GM18861 (cell line): Measurements from ENCODE around the gene TTC28.
"Not testable (repeated sequence)": the region's sequence is repeated elsewhere in the genome, so short reads cannot be mapped to it uniquely, and the experiment has no call there.

ENCODE experiments used
- ATAC-seq: cut with Tn5 transposase; IDR thresholded peaks from one replicate; pipeline ENCODE4 v1.9.1; 2021; ENCODE audit not compliant: unreplicated experiment

TTC28 gene

GRCh38 chr22:28239941-28240340, 439.7 kb downstream of the TTC28 start:
- no peak for ATAC-seq

- no peak for ATAC-seq
These were observed 441.9 kb downstream of the TTC28 start for GRCh38 chr22:28237783-28238182.

- no peak for ATAC-seq
These were observed 442.5 kb downstream of the TTC28 start for GRCh38 chr22:28237112-28237511.

- ATAC-seq, result no peak
These were observed 447.4 kb downstream of the TTC28 start for GRCh38 chr22:28232204-28232603.

GRCh38 chr22:28231441-28231840, 448.2 kb downstream of the TTC28 start:
- no peak for ATAC-seq

- no peak for ATAC-seq
These were observed 449.0 kb downstream of the TTC28 start for GRCh38 chr22:28230671-28231070.

GRCh38 chr22:28229566-28230485, 449.8 kb downstream of the TTC28 start:
- no peak for ATAC-seq

- no peak for ATAC-seq
These were observed 455.8 kb downstream of the TTC28 start for GRCh38 chr22:28223826-28224225.

GRCh38 chr22:28222976-28223745, 456.5 kb downstream of the TTC28 start:
- ATAC-seq, result no peak

GRCh38 chr22:28222571-28222970, 457.1 kb downstream of the TTC28 start:
- ATAC-seq, result no peak

- ATAC-seq, result no peak
These were observed 457.6 kb downstream of the TTC28 start for GRCh38 chr22:28222052-28222451.

GRCh38 chr22:28220626-28221363, 458.8 kb downstream of the TTC28 start:
- no peak for ATAC-seq

GRCh38 chr22:28217277-28217676, 462.4 kb downstream of the TTC28 start:
- ATAC-seq, result no peak

- ATAC-seq, result not testable (repeated sequence)
These were observed 464.9 kb downstream of the TTC28 start for GRCh38 chr22:28214750-28215149.

- ATAC-seq, result not testable (repeated sequence)
These were observed 470.2 kb downstream of the TTC28 start for GRCh38 chr22:28209457-28209856.

- ATAC-seq, result no peak
These were observed 470.9 kb downstream of the TTC28 start for GRCh38 chr22:28208787-28209186.

GRCh38 chr22:28208036-28208435, 471.6 kb downstream of the TTC28 start:
- ATAC-seq, result no peak

GRCh38 chr22:28207281-28208030, 472.2 kb downstream of the TTC28 start:
- no peak for ATAC-seq

- no peak for ATAC-seq
These were observed 473.7 kb downstream of the TTC28 start for GRCh38 chr22:28205926-28206325.

GRCh38 chr22:28204382-28204781, 475.3 kb downstream of the TTC28 start:
- no peak for ATAC-seq

- ATAC-seq, result no peak
These were observed 476.4 kb downstream of the TTC28 start for GRCh38 chr22:28203286-28203685.
